HepG2 (cell line): ENCODE results near the gene GFY. TPM values are rescaled to one million over a fixed set of nuclear protein-coding genes. Genes with fewer than 3 reads are reported as not detected.

ENCODE experiments used
- CREB3 ChIP-seq: sonication (generic); formaldehyde crosslinking; IDR thresholded peaks from 2 replicates; pipeline ENCODE4 v1.5.0; 2020; ENCODE audit warnings: missing genetic modification reagents
- GABPB1 ChIP-seq: IDR thresholded peaks from 2 replicates; pipeline ENCODE4 v1.6.1; 2016; ENCODE audit warnings: mild to moderate bottlenecking, missing genetic modification reagents, moderate library complexity, missing compliant biosample characterization
- GATAD1 ChIP-seq: IDR thresholded peaks from 2 replicates; pipeline ENCODE4 v1.6.1; 2016; ENCODE audit warnings: missing genetic modification reagents, missing compliant biosample characterization
- MXD1 ChIP-seq: sonication (generic); formaldehyde crosslinking; IDR thresholded peaks from 2 replicates; pipeline ENCODE4 v1.4.0; 2020; ENCODE audit warnings: mild to moderate bottlenecking, missing genetic modification reagents
- MZF1 ChIP-seq: sonication (generic); formaldehyde crosslinking; IDR thresholded peaks from 2 replicates; pipeline ENCODE4 v1.8.1; 2023; ENCODE audit warnings: mild to moderate bottlenecking, missing genetic modification reagents, borderline replicate concordance
- U2AF1 ChIP-seq: fragments of 200-400 bp; formaldehyde crosslinking; optimal IDR thresholded peaks from 2 replicates; pipeline ENCODE3; 2017; ENCODE audit warnings: mild to moderate bottlenecking, low read depth, low read length
- ZBED4 ChIP-seq: sonication (generic); formaldehyde crosslinking; IDR thresholded peaks from 2 replicates; pipeline ENCODE4 v1.4.0; 2020; ENCODE audit warnings: missing genetic modification reagents, borderline replicate concordance
- ZNF205 ChIP-seq: IDR thresholded peaks from 2 replicates; pipeline ENCODE4 v1.6.1; 2018; ENCODE audit warnings: missing biosample characterization, missing genetic modification reagents
- ZNF670 ChIP-seq: sonication (generic); formaldehyde crosslinking; IDR thresholded peaks from 2 replicates; pipeline ENCODE4 v1.8.0; 2022; ENCODE audit warnings: mild to moderate bottlenecking, missing genetic modification reagents, borderline replicate concordance
- polyA plus RNA-seq, 8 experiments: library from polyadenylated mRNA; depleted of rRNA in 3 of 8; stranded (reverse) in 7 of 8; unstranded in 1 of 8; fragments of >200 nt; fragmentation: Illumina TruSeq in 4 of 8; extraction: Trizol in 4 of 8; gene quantifications; 2 replicates each; pipeline versions ENCODE4 v1.2.1 to v1.2.3, GENCODE V29; 2011 to 2016; ENCODE audit warnings: low read depth in 4 of 8, missing spikeins in 1 of 8, mixed read lengths in 1 of 8; ENCODE audit not compliant: insufficient read depth in 1 of 8
- total RNA-seq, 5 experiments: library from RNA; depleted of rRNA; stranded (reverse); fragments of >200 nt; fragmentation: Illumina TruSeq; extraction: Trizol; gene quantifications; 2 replicates each; pipeline ENCODE4 v1.2.3, GENCODE V29; 2016; ENCODE audit warnings: low read depth in 1 of 5
- TF ChIP-seq, protein P1 (sequence below): sonication (generic); formaldehyde crosslinking; IDR thresholded peaks from 2 replicates; pipeline ENCODE4 v1.5.1; 2020; ENCODE audit warnings: mild to moderate bottlenecking, missing genetic modification reagents, moderate library complexity
- TF ChIP-seq, protein P2 (sequence below): sonication (generic); formaldehyde crosslinking; IDR thresholded peaks from 2 replicates; pipeline ENCODE4 v1.5.1; 2020; ENCODE audit warnings: missing genetic modification reagents, mild to moderate bottlenecking, borderline replicate concordance
- TF ChIP-seq, protein P3 (sequence below): sonication (generic); formaldehyde crosslinking; IDR thresholded peaks from 2 replicates; pipeline ENCODE4 v1.4.0; 2020; ENCODE audit warnings: low read depth, mild to moderate bottlenecking, missing genetic modification reagents

Gene GFY
- total and polyA plus RNA-seq, 2 of the 13 experiments (the other 11 are each of a cell fraction or from before 2014, with no cell fraction given), result not detected

GRCh38 chr19:49473868-49474541, 48.8 kb downstream of the GFY start, which contains the start of gene FLT3LG (continued):
- TF ChIP-seq, protein P1, sequence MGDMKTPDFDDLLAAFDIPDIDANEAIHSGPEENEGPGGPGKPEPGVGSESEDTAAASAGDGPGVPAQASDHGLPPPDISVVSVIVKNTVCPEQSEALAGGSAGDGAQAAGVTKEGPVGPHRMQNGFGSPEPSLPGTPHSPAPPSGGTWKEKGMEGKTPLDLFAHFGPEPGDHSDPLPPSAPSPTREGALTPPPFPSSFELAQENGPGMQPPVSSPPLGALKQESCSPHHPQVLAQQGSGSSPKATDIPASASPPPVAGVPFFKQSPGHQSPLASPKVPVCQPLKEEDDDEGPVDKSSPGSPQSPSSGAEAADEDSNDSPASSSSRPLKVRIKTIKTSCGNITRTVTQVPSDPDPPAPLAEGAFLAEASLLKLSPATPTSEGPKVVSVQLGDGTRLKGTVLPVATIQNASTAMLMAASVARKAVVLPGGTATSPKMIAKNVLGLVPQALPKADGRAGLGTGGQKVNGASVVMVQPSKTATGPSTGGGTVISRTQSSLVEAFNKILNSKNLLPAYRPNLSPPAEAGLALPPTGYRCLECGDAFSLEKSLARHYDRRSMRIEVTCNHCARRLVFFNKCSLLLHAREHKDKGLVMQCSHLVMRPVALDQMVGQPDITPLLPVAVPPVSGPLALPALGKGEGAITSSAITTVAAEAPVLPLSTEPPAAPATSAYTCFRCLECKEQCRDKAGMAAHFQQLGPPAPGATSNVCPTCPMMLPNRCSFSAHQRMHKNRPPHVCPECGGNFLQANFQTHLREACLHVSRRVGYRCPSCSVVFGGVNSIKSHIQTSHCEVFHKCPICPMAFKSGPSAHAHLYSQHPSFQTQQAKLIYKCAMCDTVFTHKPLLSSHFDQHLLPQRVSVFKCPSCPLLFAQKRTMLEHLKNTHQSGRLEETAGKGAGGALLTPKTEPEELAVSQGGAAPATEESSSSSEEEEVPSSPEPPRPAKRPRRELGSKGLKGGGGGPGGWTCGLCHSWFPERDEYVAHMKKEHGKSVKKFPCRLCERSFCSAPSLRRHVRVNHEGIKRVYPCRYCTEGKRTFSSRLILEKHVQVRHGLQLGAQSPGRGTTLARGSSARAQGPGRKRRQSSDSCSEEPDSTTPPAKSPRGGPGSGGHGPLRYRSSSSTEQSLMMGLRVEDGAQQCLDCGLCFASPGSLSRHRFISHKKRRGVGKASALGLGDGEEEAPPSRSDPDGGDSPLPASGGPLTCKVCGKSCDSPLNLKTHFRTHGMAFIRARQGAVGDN (CRISPR knock-in tag), result peak; percentile 75
- TF ChIP-seq GATAD1 (CRISPR knock-in tag) (no peak), MXD1 (no peak), GABPB1 (CRISPR knock-in tag) (peak; percentile 69; the same call in 1 of the 2 replicates), ZNF205 (CRISPR knock-in tag) (0 out of 2 replicates have a peak, but pooled peaks have one; percentile 31), U2AF1 (no peak), ZBED4 (CRISPR knock-in tag) (peak; percentile 70; the same call in 1 of the 2 replicates), MZF1 (CRISPR knock-in tag) (no peak), CREB3 (CRISPR knock-in tag) (no peak), ZNF670 (no peak)
- TF ChIP-seq, protein P2, sequence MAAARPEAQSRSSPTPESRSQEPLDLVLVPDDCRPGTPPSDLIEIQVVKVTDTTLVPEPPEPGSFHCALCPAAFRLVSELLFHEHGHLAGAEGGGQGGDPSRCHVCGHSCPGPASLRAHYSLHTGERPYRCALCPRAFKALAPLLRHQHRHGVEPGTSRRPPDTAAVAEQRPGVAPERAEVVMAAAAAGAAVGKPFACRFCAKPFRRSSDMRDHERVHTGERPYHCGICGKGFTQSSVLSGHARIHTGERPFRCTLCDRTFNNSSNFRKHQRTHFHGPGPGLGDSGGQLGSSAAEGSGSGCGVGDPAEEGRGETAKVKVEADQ (CRISPR knock-in tag), result no peak
- TF ChIP-seq, protein P3, sequence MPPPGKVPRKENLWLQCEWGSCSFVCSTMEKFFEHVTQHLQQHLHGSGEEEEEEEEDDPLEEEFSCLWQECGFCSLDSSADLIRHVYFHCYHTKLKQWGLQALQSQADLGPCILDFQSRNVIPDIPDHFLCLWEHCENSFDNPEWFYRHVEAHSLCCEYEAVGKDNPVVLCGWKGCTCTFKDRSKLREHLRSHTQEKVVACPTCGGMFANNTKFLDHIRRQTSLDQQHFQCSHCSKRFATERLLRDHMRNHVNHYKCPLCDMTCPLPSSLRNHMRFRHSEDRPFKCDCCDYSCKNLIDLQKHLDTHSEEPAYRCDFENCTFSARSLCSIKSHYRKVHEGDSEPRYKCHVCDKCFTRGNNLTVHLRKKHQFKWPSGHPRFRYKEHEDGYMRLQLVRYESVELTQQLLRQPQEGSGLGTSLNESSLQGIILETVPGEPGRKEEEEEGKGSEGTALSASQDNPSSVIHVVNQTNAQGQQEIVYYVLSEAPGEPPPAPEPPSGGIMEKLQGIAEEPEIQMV (CRISPR knock-in tag), result 0 out of 2 replicates have a peak, but pooled peaks have one; percentile 21
